HG02870 (cell line): ENCODE results near the gene RBMS2.

ENCODE experiments used
- ATAC-seq: cut with Tn5 transposase; IDR thresholded peaks from one replicate; pipeline ENCODE4 v1.9.1; 2021; ENCODE audit warnings: mild to moderate bottlenecking, moderate library complexity; ENCODE audit not compliant: unreplicated experiment

The RBMS2 gene

GRCh38 chr12:56628671-56629458 is 107.2 kb downstream of the RBMS2 start:
- no peak for ATAC-seq

GRCh38 chr12:56629459-56630179 is 108.0 kb downstream of the RBMS2 start:
- ATAC-seq = no peak

- peak; percentile 40 for ATAC-seq
Measured at GRCh38 chr12:56630180-56630632, 108.6 kb downstream of the RBMS2 start, which contains the start of gene BAZ2A. Gene BAZ2A (minus strand): TSS chr12:56630326. CDS start chr12:56617530, 12,796 bp downstream.

- peak; percentile 20 for ATAC-seq
Measured at GRCh38 chr12:56631790-56632700, 110.4 kb downstream of the RBMS2 start.

- no peak for ATAC-seq
Measured at GRCh38 chr12:56632701-56633467, 111.3 kb downstream of the RBMS2 start.

- no peak for ATAC-seq
Measured at GRCh38 chr12:56633468-56634241, 112.0 kb downstream of the RBMS2 start.

GRCh38 chr12:56634242-56634836 is 112.7 kb downstream of the RBMS2 start:
- ATAC-seq = no peak

- ATAC-seq = no peak
Measured at GRCh38 chr12:56634837-56635791, 113.5 kb downstream of the RBMS2 start.

GRCh38 chr12:56635806-56636674 is 114.4 kb downstream of the RBMS2 start:
- ATAC-seq = peak; percentile 38

GRCh38 chr12:56636675-56637540 is 115.3 kb downstream of the RBMS2 start:
- peak; percentile 47 for ATAC-seq

- no peak for ATAC-seq
Measured at GRCh38 chr12:56637621-56638020, 116.0 kb downstream of the RBMS2 start.

- ATAC-seq = no peak
Measured at GRCh38 chr12:56641219-56641618, 119.6 kb downstream of the RBMS2 start.

GRCh38 chr12:56644654-56645053 is 123.0 kb downstream of the RBMS2 start:
- no peak for ATAC-seq

GRCh38 chr12:56645201-56645716 is 123.6 kb downstream of the RBMS2 start:
- no peak for ATAC-seq
